LNCAP (cell line): ENCODE measurements around the gene ZNF385B.

Source experiments
- CTCF ChIP-seq: fragments of 450-650 bp; IDR thresholded peaks from 2 replicates; pipeline ENCODE4 v1.5.1; 2017; ENCODE audit warnings: mild to moderate bottlenecking

ZNF385B gene

GRCh38 chr2:179785902-179786301, 75.5 kb downstream of the ZNF385B start:
- no peak for TF ChIP-seq CTCF

GRCh38 chr2:179773986-179774385, 87.4 kb downstream of the ZNF385B start:
- no peak for TF ChIP-seq CTCF

- no peak for TF ChIP-seq CTCF
These were observed 89.1 kb downstream of the ZNF385B start for GRCh38 chr2:179772346-179772745.

- no peak for TF ChIP-seq CTCF
These were observed 89.6 kb downstream of the ZNF385B start for GRCh38 chr2:179771791-179772190.

- TF ChIP-seq CTCF: no peak
These were observed 91.4 kb downstream of the ZNF385B start for GRCh38 chr2:179770029-179770428.

GRCh38 chr2:179769323-179769722, 92.1 kb downstream of the ZNF385B start:
- no peak for TF ChIP-seq CTCF

- TF ChIP-seq CTCF: no peak
These were observed 92.6 kb downstream of the ZNF385B start for GRCh38 chr2:179768765-179769164.

- no peak for TF ChIP-seq CTCF
These were observed 95.7 kb downstream of the ZNF385B start for GRCh38 chr2:179765666-179766065.
